GM19035 (cell line): Measurements from ENCODE around the gene TBL1X.
A peak's percentile ranks its signal among the peaks of the same experiment; 100 is the strongest.

Experiments used
- ATAC-seq: cut with Tn5 transposase; IDR thresholded peaks from one replicate; pipeline ENCODE4 v1.9.1; 2021; ENCODE audit not compliant: unreplicated experiment

TBL1X gene

DNA sequence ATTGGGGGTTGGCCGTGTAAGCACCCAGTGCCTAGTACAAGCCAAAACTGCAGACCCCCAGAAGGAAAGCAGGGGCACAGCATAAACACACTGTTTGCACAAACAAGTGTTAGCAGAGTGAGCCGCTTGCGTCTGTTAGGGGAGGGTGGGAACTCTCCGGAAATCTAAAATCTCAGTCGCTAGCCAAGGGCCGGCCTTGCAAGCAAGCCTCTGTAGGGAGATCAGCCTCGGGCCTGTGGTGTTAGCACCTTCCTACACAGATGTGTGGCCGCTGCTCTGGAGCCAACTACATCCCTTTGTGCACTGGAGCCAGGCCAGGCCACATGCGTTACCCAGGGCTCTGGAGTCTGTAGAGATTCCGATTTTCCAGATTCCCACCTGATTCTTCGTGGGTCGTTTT is 233.7 kb downstream of the TBL1X start:
- ATAC-seq, result no peak

DNA sequence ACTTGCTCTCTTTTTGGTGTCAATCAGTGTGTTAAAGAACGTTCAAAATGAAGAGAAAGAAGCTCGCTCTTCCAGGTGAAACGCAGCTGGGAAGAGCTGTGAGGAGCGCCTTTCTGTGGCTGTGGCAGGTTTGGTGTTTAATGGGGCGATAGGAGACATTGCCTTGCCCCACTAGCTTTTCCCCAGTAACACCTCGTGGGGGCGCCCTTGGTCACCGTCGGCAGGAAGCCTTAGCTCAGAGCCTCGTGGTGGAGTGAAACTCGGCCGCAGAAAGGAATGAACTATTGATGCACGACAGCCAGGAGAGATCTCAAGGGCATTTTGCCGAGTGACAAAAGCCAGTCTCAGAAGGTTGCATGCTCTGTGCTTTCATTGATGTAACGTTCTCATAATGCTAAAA is 235.7 kb downstream of the TBL1X start:
- ATAC-seq, result no peak

DNA sequence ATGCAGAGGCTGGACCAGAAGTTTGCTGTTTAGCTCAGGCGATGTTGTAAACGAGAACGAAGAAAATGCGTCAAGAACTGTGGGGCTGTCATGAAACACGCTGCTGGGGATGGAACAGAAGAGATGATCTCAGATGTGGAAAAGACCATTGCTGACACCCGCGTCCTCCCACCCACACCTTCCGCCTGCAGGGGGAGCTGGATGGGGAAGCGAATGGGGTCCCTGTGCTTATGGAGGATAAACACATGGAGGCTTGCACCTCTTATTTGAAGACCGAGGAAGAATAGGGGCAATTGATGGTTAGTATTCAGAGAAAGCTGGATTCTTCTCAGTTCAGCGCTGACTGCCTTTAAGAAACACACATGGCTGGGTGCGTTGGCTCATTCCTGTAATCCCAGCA is 236.9 kb downstream of the TBL1X start:
- no peak for ATAC-seq

DNA sequence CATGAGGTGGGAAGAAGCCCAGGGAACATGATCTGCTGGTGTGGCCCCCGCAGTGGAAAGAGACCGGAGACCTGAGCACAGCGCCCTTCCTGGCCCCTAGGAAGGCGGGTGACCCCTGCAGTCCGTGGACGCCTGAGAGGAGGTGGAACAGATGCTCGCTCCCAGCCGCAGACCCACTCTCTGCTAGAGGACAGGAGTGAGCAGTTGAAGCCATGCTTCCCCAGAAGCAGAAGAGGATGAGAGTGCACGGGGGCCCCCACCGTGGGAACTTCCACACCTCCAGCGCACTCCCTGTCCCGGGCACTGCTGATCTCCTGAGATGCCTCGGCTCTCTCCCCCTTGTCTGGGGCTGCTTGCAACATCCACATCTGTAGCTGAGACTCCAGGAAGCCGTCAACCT is 238.5 kb downstream of the TBL1X start:
- ATAC-seq, result no peak

DNA sequence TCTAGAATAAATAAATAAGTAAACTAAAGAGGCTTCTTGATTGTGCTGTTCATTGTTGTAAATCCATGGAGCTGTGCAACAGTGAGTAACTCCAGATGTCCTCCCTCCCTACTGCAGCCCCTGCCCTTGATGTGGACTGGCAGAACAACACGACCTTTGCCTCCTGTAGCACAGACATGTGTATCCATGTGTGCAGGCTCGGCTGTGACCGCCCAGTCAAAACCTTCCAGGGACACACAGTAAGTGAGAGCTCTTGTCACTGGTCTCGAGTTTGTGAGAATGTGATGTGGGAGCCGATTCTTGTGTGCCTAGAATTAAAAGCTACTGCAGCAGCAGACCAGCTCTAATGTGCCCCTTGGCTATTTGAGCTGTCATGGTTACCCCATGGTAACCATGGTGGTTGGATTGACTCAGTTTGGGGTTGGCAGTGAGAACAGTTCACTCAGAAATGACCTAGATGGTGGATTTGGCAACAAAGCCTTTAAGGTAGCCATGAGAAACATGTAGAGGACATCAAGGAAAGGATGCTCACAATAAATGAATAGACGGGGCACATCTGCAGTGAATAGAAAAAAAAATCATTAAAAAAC is 240.1 kb downstream of the TBL1X start:
- no peak for ATAC-seq

DNA sequence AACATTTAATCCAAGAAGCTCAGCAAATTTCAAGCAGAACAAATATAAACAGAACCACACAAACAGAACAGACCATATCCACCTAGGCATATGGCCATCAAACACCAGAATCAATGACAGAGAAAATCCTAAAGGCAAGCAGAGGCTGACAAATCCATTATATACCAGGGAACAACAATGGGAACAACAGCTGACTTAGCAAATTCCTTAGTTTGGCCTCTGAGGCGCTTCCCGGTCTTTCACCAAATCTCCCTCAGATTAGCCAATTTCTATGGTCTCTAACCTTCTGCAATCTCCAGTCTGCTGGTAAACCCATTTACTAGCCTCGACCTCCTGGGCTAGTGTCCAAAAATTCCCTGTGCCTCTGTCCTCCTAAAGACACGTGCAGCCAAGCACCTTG is 241.6 kb downstream of the TBL1X start:
- no peak for ATAC-seq

DNA sequence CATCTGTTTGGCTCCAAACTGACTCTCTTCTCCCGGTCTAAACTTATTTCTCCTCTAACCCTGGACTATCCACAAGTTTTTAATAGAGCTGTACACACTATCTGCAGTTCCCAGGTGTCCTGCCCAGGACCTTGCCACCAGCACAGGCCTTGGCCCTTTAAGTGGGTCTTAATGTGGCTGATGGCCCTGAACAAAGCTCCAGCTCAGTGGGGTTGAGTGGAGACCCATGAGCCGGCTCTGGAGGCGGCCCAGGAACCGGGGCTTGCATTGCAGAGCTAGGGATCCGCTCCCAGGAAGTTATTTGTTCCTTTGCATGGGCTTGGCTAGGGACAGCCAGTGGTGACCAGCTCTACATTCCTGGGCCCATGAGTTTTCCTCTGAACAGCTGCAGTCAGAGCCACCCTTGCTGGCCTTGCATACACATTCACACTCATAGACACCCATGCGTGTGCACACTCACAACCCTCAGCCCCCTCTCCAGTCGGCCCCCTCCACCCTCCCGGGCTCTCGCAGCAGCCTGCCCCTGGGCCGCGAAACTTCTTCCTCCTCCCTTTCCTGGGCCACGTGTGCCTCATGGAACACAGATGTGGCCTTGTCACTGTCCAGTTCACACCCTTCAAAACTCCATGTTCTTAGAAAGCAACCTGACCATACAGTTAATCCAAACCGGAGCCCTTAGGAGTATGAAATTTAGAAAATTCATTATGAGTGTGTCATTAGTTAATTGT is 242.6 kb downstream of the TBL1X start:
- no peak for ATAC-seq

DNA sequence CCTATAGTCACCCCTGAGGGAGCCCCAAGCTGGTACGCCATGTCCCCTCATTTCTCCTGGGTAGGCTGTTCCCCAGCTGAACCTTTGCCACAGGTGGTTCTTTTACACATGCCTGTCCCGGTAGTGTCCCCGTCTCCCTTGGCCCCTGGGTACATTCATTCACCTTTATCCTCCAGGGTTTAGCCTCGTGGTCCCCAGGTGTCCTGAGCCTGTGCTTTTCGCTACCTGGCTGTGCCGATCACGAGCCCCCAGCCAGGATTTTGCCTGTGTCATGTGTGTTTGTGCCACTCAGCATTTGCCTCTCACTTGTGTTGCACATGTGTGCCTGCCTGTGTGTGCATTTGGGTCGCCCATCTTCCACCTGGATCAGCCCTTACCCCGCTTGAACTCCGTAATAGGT is 243.2 kb downstream of the TBL1X start:
- ATAC-seq, result no peak

DNA sequence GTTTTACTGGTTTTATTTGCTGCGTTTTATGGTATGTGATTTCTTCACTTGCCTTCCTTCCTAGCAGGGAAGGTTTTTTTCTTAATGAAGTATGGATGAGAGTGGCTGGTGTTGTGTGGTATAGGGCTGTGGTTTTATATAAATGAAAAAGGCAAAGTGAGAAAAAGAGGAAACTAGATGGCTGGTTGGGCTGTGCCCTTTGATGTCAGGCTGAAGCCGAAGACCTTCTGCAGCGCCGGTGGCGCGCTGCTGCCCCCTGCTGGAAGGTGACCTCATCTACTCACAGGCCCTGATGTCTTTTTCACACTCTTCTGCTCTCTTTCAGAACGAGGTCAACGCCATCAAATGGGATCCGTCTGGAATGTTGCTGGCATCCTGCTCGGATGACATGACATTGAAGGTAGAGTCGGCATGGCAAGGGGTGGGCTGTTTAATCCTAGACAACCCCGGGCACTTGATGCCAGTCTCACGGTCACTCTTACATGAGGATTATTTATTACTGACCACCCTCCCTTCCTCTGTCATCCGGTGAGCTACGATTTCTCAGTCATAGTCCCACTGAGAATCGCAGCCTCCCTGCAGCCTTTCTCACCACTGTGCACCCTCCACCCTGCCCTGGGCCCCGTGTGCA is 244.2 kb downstream of the TBL1X start:
- ATAC-seq, result peak; percentile 93

DNA sequence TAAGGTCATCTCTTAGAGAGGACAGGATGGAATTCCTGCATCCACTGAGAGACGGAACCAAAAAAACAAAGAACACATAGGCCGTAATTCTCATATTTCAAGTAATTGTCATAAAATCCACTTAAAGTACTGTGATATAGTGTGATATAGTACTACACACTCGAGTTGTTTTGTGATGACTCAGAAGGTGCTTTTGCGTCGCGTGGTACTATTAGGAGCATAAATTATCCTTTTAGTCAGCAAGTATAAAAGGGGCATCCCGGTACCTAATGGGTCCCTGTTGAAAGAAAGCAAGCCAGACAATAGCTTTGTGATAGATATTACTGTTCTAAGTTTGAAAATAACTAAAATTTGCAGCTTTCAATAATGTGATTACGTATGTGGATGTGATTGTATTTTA is 245.5 kb downstream of the TBL1X start:
- ATAC-seq, result no peak

DNA sequence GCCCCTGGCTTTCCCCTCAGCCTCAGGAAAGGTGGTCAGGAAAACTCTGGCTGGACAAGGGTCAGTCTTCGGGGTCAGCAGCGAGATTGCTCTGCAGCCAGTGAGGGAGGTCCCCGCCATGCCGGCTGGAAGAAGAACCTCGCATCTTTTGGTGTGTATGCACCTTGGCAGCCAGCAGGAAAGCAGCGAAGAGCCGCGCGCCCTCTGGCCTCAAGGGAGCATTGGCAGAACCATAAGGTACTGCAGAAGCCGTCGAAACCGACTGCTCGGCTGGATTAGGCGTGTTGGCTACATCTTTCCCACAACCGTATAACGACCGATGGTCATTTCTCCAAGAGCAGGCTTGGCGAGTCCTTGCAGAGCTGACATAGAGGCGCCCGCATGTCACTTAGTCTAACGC is 252.5 kb downstream of the TBL1X start:
- ATAC-seq, result no peak

DNA sequence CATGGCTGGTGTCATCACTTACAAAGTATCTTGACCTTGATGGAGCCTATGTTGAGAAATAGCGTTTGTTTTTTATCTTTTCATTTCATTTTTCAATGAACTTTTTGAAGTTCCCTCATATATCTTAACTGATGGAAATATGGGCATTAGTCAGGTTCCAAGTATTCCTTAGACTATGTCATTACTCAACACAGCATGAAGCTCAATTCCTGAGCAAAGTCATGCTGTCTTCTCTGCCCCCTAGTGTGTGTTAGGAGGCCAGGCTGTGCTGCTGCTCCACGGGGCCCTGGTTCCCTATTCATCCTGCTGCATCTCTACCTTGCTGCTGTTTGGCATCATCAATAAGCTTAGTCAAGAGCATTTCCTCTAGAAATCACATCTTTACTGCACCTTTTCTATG is 259.9 kb downstream of the TBL1X start:
- no peak for ATAC-seq

DNA sequence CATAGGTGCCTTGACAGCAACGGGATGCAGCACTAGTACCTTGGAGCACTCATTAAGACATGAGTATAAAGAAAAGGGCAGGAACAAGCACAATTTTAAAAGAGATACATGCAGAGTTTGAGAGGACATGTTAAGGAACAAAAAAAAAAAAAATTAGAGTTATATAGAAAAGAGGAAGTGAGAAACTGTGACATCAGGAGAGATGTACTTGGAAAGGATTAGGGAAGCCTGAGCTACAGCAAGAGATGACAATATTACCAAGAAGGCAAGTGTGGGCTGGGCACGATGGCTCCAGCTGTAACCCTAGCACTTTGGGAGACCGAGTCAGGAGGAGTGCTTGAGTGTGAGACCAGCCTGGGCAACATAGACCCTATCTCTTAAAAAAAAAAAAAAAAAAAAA is 263.4 kb downstream of the TBL1X start:
- no peak for ATAC-seq

DNA sequence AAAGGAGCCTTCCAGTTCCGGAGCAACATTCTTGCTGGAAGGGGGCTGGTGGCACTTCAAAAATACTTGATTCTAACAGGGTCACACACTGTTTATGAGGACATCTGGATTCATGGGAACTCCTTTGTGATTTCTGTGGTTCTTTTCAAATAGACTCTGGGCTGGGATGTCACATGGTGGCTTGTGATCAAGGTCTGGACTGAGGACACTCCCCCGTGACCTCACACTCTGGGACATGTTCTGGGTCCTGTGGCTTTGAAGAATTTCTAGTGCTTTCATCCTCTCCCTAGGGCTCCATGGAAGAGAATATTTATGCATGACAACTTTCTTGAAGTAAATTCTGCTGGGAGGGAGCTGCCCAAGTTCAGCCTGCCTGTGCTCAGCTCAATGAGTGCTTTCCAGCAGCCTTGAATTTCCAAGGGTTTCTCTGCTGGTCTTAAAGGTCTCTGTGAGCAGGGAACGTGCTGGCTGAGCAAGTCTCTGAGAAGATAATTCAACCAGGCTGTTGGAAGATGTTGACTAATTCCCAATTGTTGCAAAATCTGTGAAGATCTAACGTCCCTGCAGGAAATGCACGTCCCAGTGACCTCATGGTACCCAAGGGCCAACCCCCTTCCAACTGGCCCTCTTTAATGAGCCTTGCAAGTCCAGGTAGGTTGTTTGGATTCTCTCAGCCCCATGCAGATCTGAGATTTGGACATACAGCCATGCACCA is 264.5 kb downstream of the TBL1X start:
- no peak for ATAC-seq

DNA sequence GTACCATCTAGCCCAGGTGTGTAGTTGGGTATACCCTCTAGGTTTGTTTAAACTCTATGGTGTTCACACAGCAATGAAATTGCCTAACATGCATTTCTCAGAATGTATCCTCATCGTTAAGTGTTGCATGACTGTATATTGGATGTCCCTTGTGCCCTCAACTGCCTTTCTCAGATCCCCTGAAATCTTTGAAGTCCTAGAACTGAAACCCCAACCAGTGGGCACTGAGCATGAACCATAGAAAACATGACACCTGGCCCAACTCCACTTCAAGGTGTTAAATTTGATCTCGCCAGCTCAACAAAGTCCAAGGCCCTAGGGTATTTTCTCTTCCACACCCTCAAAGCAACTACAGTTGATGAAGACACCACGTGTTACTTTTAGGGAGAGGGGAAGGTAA is 265.2 kb downstream of the TBL1X start:
- no peak for ATAC-seq

DNA sequence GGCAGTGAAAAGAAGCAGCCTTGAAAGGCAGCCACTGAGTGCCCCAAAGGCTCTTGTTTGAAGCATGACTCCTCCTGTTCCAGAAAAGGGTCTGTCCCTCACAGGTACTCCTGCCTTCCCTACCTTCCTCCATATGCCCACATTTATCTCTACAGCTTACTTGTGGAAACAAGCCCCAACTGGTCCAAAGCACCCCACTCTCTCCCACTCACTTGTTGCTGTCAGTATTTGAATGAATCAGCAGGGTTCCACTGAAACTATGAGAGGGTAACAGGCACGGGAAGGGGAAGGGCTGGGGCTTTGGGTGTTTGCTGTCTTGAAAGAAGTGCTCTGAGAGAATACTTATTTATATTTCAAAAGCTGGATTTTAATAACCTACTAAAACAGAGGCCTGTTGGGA is 265.9 kb downstream of the TBL1X start:
- ATAC-seq, result no peak

DNA sequence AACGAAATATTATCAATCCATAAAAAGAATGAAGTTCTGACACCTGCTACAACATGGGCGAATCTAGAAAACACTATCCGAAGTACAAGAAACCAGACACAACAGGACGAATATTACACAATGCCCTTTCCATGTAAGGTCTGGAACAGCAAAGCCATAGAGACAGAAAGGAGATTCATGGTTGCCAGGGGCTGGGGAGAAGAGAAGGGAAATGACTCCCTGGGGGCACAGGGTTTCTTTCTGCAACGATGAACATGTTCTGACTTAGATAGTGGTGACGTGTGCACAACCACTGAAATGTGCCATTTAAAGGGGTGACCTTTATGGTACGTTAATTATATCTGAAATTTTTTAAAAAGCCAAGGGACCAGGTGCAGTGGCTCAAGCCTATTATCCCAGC is 272.5 kb downstream of the TBL1X start:
- no peak for ATAC-seq

DNA sequence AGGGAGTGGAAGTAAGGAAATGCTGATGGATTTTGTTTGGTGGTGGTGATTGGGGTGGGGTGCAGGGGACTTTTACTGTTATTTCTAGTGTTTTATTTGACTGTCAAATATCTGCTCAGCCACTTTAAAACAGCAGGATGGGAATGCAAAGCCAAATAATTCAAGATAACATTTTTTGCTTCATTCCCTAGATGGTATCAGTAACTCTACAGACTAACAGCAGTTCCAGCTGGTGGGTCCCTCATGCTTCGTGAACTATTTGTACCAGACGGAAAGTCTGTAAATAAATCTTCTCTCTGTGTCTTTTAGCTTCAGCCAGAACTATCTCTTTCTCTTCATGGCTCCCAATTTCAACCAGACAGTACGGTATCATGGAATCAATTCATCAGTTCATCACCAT is 273.3 kb downstream of the TBL1X start:
- no peak for ATAC-seq

DNA sequence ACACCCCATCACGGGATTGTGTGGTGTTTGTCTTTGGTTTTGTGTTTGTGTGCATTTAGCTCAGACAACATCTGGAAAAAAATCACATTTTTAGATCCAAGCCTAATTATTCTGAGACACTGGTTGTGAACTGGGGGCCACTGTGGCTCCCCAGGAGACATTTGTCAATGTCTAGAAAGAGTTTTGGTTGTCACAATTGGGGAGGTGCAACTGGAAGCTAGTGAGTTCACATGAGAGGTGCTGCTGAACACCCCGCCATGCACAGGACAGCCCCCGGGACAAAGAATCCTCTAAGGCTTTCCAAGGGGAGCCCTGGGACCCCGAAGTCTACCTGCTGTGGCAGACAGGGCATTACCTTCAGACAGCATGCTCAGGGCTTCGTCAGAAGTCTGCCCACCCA is 274.3 kb downstream of the TBL1X start:
- no peak for ATAC-seq

DNA sequence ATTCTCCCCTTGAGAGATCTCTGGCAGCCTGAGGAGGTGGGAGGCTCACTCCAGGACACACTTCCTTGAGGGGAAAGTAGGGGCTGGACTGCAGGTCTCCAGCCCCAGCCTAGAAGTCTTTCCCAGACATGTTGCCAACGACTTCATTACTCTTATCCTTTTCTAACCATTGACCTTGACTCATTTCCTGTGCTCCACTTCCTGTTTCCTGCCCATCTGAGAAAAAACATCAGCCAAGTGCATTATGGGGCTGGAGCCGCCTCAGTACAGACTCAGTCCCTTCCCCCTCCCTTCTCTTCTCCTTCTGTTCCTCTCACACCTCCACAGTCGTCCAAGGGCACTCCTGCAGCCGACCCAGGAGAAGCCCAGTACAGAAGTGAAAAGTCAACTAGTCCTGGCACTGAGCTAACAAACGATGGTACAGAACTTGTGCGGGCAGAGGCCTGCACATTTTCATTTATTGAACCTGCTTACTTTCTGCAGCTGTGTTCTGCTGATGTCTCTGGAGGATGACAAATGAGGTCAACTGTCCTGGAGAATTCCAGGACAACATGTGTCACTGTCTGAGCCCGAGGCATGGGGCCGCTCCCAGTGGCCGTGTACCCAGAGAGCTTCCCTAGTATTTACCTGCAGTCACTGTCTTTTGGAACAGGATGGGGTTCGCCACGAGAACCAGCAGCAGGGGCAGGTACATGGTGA is 280.7 kb downstream of the TBL1X start:
- no peak for ATAC-seq

DNA sequence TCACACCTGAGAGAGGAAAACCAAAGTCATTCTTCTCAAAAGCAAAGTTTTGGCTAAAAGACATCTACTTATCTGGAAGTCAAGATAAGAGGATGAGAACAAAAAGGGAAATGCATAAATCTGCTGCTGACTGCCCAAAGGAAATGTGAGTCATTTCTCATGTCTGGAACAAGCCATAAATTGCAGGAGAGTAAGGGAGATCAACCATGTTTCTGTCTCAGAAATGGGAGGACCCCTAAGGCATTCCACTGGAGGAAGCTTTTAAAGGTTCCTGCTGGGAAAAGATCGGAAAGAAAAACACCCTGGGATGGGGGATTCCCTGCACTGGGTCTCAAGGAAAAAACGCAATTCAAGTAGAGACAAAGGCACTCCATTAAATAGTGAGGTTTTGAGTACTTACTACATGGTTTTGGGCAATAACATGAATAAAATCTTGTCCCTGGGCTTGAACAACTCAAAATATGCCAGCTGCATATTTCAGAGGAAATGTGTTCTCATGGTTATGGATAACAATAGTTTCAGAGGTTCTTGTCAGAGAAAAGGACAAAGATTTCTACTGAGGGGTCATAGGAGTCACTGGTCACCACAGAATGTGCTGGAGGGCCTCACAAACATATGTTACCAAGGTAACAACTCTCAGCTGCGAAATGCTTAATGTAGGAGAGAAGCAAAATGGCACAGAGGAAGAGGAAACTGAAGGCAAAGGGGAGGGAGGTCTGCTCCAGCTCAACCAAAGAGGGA is 281.5 kb downstream of the TBL1X start:
- no peak for ATAC-seq
